Gastrocnemius medialis (tissue), 4 donors: ENCODE results near the gene PIK3R3. TPM values are rescaled to one million over a fixed set of nuclear protein-coding genes. Genes with fewer than 3 reads are reported as not detected.
"Not testable (repeated sequence)": the region's sequence is repeated elsewhere in the genome, so short reads cannot be mapped to it uniquely, and the experiment has no call there.

ENCODE experiments used
- ATAC-seq, 2 donors: fragments of 150-250 bp; one replicate each; pipeline ENCODE4 v1.9.1; 2016
- DNase-seq, 2 donors: peaks; one replicate each; pipeline ENCODE4 v3.0.0-alpha.2; 2019
- H3K27ac ChIP-seq, 4 donors: fragments of 200-600 bp; sonication (generic); 1 replicate in 1 of 4; 2 replicates in 3 of 4; pipeline ENCODE4 v1.5.1; 2016 to 2018; ENCODE audit warnings: mild to moderate bottlenecking in 2 of 4, moderate library complexity in 1 of 4
- H3K27me3 ChIP-seq, 3 donors: fragments of 200-600 bp; sonication (generic) in 2 of 3; 1 replicate in 1 of 3; 2 replicates in 2 of 3; pipeline versions ENCODE4 v1.5.1 to v1.6.0; 2016 to 2019; ENCODE audit warnings: mild to moderate bottlenecking in 1 of 3, moderate library complexity in 1 of 3
- H3K36me3 ChIP-seq, 2 donors: fragments of 200-600 bp; sonication (generic) in 1 of 2; one replicate each; pipeline ENCODE4 v1.5.1; 2017 to 2018
- H3K4me1 ChIP-seq, 2 donors: fragments of 200-600 bp; sonication (generic) in 1 of 2; one replicate each; pipeline ENCODE4 v1.5.1; 2016 to 2017; ENCODE audit warnings: mild to moderate bottlenecking in 2 of 2
- H3K4me3 ChIP-seq, 4 donors: fragments of 200-600 bp; sonication (generic) in 3 of 4; 1 replicate in 1 of 4; 2 replicates in 3 of 4; pipeline ENCODE4 v1.5.1; 2016 to 2019; ENCODE audit warnings: mild to moderate bottlenecking in 2 of 4
- H3K9me3 ChIP-seq, 3 donors: fragments of 200-600 bp; sonication (generic) in 2 of 3; 1 replicate in 1 of 3; 2 replicates in 2 of 3; pipeline ENCODE4 v1.5.1; 2016 to 2019
- CTCF ChIP-seq, 5 experiments: fragments of 450-650 bp in 3 of 5; fragments of 200-600 bp in 2 of 5; sonication (generic) in 2 of 5; IDR thresholded peaks in 4 of 5; conservative IDR thresholded peaks in 1 of 5; 1 replicate in 4 of 5; 2 replicates in 1 of 5; pipeline ENCODE4 v1.5.1; 2016 to 2019; ENCODE audit warnings: antibody characterized with exemption in 5 of 5, mild to moderate bottlenecking in 3 of 5, moderate library complexity in 3 of 5
- POLR2A ChIP-seq, 2 donors: fragments of 450-650 bp; IDR thresholded peaks; one replicate each; pipeline ENCODE4 v1.6.1; 2017; ENCODE audit warnings: antibody characterized with exemption in 2 of 2, mild to moderate bottlenecking in 2 of 2, moderate library complexity in 2 of 2
- in situ Hi-C, 4 donors: fragments of 200-750 bp; cut with MboI; loops; one replicate each; pipeline versions ENCODE4 v1.15.0 to v1.8.0; 2017; ENCODE audit warnings: low sequenced_read_pairs in 4 of 4
- intact Hi-C: fragments of 100-400 bp; cut with DNase I; formaldehyde crosslinking; loops from one replicate; pipeline ENCODE4 v1.15.1; 2023; ENCODE audit warnings: low total_unique reads
- total RNA-seq, 4 donors: library from RNA; depleted of rRNA; stranded (reverse); fragments of >200 nt; gene quantifications; one replicate each; pipeline versions ENCODE4 v1.1.0 to v1.2.3, GENCODE V29; 2016

Gene PIK3R3
- total RNA-seq, 4 donors from 2014 or later = 12.1 to 23.8 (median 15.9) TPM

- H3K36me3 ChIP-seq = peaks cover 0 to 9% of the 10 kb centered on the region in 2 donors
- in situ Hi-C loops (no loop called here), intact Hi-C loops (no loop called here)
- no peak for DNase-seq
- H3K27ac ChIP-seq = no peak overlapping the region
- H3K9me3 ChIP-seq = no peaks in the 10 kb centered on the region
- no peak overlapping the region for H3K4me3 ChIP-seq
- no peak for TF ChIP-seq CTCF (IDR thresholded peaks at IDR 0.05 in 4 of 5, conservative IDR thresholded peaks at IDR 0.05 in 1 of 5)
- no peak for TF ChIP-seq POLR2A (IDR thresholded peaks at IDR 0.05)
- no peak for ATAC-seq
- H3K27me3 ChIP-seq = no peaks in the 10 kb centered on the region
- peaks cover 0 to 5% of the 10 kb centered on the region in 2 donors for H3K4me1 ChIP-seq
These were observed 69.6 kb downstream of the PIK3R3 start for GRCh38 chr1:46062651-46063319.

- in situ Hi-C loops (no loop called here), intact Hi-C loops (no loop called here)
- Histone ChIP-seq H3K36me3 (peaks cover 0 to 9% of the 10 kb centered on the region in 2 donors), H3K27me3 (no peaks in the 10 kb centered on the region), H3K4me3 (no peak overlapping the region), H3K27ac (no peak overlapping the region), H3K4me1 (peaks cover 0 to 5% of the 10 kb centered on the region in 2 donors), H3K9me3 (no peaks in the 10 kb centered on the region)
- TF ChIP-seq POLR2A (IDR thresholded peaks at IDR 0.05) = no peak
- TF ChIP-seq CTCF (IDR thresholded peaks at IDR 0.05 in 4 of 5, conservative IDR thresholded peaks at IDR 0.05 in 1 of 5) = no peak
- ATAC-seq (no peak), DNase-seq (no peak)
These were observed 71.3 kb downstream of the PIK3R3 start for GRCh38 chr1:46061146-46061545.

GRCh38 chr1:46058936-46059335, 73.5 kb downstream of the PIK3R3 start:
- ATAC-seq (no peak), DNase-seq (no peak)
- H3K9me3 ChIP-seq = no peaks in the 10 kb centered on the region
- H3K27ac ChIP-seq = no peak overlapping the region
- no peaks in the 10 kb centered on the region for H3K4me1 ChIP-seq
- no peaks in the 10 kb centered on the region for H3K27me3 ChIP-seq
- H3K36me3 ChIP-seq = peaks cover 0 to 9% of the 10 kb centered on the region in 2 donors
- no peak for TF ChIP-seq CTCF (IDR thresholded peaks at IDR 0.05 in 4 of 5, conservative IDR thresholded peaks at IDR 0.05 in 1 of 5)
- no peak for TF ChIP-seq POLR2A (IDR thresholded peaks at IDR 0.05)
- in situ Hi-C loops = no loop called here
- H3K4me3 ChIP-seq = no peak overlapping the region
- intact Hi-C loops = no loop called here

- no peak overlapping the region for H3K4me3 ChIP-seq
- H3K27me3 ChIP-seq = no peaks in the 10 kb centered on the region
- TF ChIP-seq POLR2A (IDR thresholded peaks at IDR 0.05) (no peak), CTCF (IDR thresholded peaks at IDR 0.05 in 4 of 5, conservative IDR thresholded peaks at IDR 0.05 in 1 of 5) (no peak)
- intact Hi-C loops = no loop called here
- H3K4me1 ChIP-seq = no peaks in the 10 kb centered on the region
- ATAC-seq = no peak
- in situ Hi-C loops = no loop called here
- no peaks in the 10 kb centered on the region for H3K9me3 ChIP-seq
- H3K36me3 ChIP-seq = peaks cover 0 to 9% of the 10 kb centered on the region in 2 donors
- no peak for DNase-seq
- H3K27ac ChIP-seq = no peak overlapping the region
These were observed 74.6 kb downstream of the PIK3R3 start for GRCh38 chr1:46057781-46058180.

GRCh38 chr1:46057215-46057614, 75.2 kb downstream of the PIK3R3 start:
- in situ Hi-C loops, DNase-seq: not testable (repeated sequence)

More at GRCh38 chr1:46057215-46057614, 75.2 kb downstream of the PIK3R3 start:
- H3K36me3 ChIP-seq, H3K27me3 ChIP-seq, H3K4me3 ChIP-seq, H3K9me3 ChIP-seq, intact Hi-C loops, H3K4me1 ChIP-seq, H3K27ac ChIP-seq, ATAC-seq: not testable (repeated sequence)
